SU-DHL-6 (cell line): ENCODE measurements around the gene ARHGEF18.

Experiments used
- H2AFZ ChIP-seq: fragments of 200-600 bp; sonication (generic); 2 replicates; pipeline ENCODE4 v1.6.1; 2014; ENCODE audit warnings: low read depth, mild to moderate bottlenecking, moderate library complexity, mixed read lengths, antibody characterized with exemption, low read length; ENCODE audit not compliant: severe bottlenecking
- H3F3A ChIP-seq: fragments of 200-600 bp; shearing (Covaris generic); 2 replicates; pipeline ENCODE4 v1.6.0; 2016; ENCODE audit warnings: antibody characterized with exemption, mild to moderate bottlenecking; ENCODE audit not compliant: insufficient read depth
- H3K27ac ChIP-seq: fragments of 200-600 bp; sonication (generic); 2 replicates; pipeline ENCODE4 v1.5.1; 2016; ENCODE audit warnings: low read depth, mild to moderate bottlenecking, low read length, moderate library complexity, mixed read lengths
- H3K27me3 ChIP-seq: fragments of 200-600 bp; sonication (generic), shearing (Covaris generic); 2 replicates; pipeline ENCODE4 v1.6.0; 2014; ENCODE audit warnings: mild to moderate bottlenecking, low read length
- H3K36me3 ChIP-seq: fragments of 200-600 bp; sonication (generic); 2 replicates; pipeline ENCODE4 v1.6.1; 2014; ENCODE audit warnings: mild to moderate bottlenecking, low read length, mixed read lengths
- H3K4me2 ChIP-seq: fragments of 300-600, 200-600 bp; shearing (Covaris generic), sonication (generic); 2 replicates; pipeline ENCODE4 v1.6.0; 2014; ENCODE audit warnings: low read length, low read depth, mild to moderate bottlenecking; ENCODE audit not compliant: poor library complexity, severe bottlenecking
- H3K4me3 ChIP-seq: fragments of 200-600 bp; sonication (generic); 2 replicates; pipeline ENCODE4 v1.5.1; 2014; ENCODE audit warnings: antibody characterized with exemption, low read length, mild to moderate bottlenecking, mixed read lengths; ENCODE audit not compliant: insufficient read depth, poor library complexity, severe bottlenecking
- H3K79me2 ChIP-seq: fragments of 200-600 bp; sonication (generic); 2 replicates; pipeline ENCODE4 v1.6.1; 2014; ENCODE audit warnings: mild to moderate bottlenecking, low read length, moderate library complexity; ENCODE audit not compliant: insufficient read depth
- H3K9ac ChIP-seq: fragments of 200-600 bp; sonication (generic); 2 replicates; pipeline ENCODE4 v1.7.0; 2014; ENCODE audit warnings: mild to moderate bottlenecking, low read length
- H3K9me2 ChIP-seq: fragments of 200-600 bp; sonication (generic); replicated peaks from 2 replicates; pipeline ENCODE4 v1.6.1; 2014; ENCODE audit warnings: low read length; ENCODE audit not compliant: insufficient read depth
- H3K9me3 ChIP-seq: fragments of 200-600 bp; sonication (generic); 2 replicates; pipeline ENCODE4 v1.6.1; 2014; ENCODE audit warnings: low read length, mixed read lengths; ENCODE audit not compliant: insufficient read depth
- H4K20me1 ChIP-seq: fragments of 200-600 bp; sonication (generic); 2 replicates; pipeline ENCODE4 v1.6.1; 2014; ENCODE audit warnings: low read depth, mild to moderate bottlenecking, antibody characterized with exemption, low read length, moderate library complexity, mixed read lengths
- CTCF ChIP-seq: fragments of 200-600 bp; sonication (generic); IDR thresholded peaks from one replicate; pipeline ENCODE4 v1.5.1; 2017; ENCODE audit warnings: antibody characterized with exemption, mild to moderate bottlenecking, low read length, moderate library complexity; ENCODE audit not compliant: insufficient read depth, poor library complexity, severe bottlenecking
- EZH2phosphoT487 ChIP-seq: fragments of 200-600 bp; sonication (generic), shearing (Covaris generic); conservative IDR thresholded peaks from 2 replicates; pipeline ENCODE4 v1.6.1; 2018; ENCODE audit warnings: mild to moderate bottlenecking, antibody characterized with exemption, low read length, moderate library complexity, mixed read lengths

ARHGEF18 gene

GRCh38 chr19:7371001-7371400 is 22.3 kb downstream of the ARHGEF18 start:
- no peaks in the 10 kb centered on the region for H3K9me2 ChIP-seq
- no peak overlapping the region for H3K4me2 ChIP-seq
- H3F3A ChIP-seq: peaks cover 5% of the 10 kb centered on the region; the same call in 1 of the 2 replicates
- H3K9ac ChIP-seq: no peak overlapping the region
- no peak for TF ChIP-seq CTCF
- no peak for TF ChIP-seq EZH2phosphoT487
- no peak overlapping the region for H3K27ac ChIP-seq
- H2AFZ ChIP-seq: no peak overlapping the region
- H3K9me3 ChIP-seq: no peaks in the 10 kb centered on the region
- no peaks in the 10 kb centered on the region for H3K27me3 ChIP-seq
- no peak overlapping the region for H3K4me3 ChIP-seq
- no peaks in the 10 kb centered on the region for H4K20me1 ChIP-seq
- H3K36me3 ChIP-seq: peaks cover 5% of the 10 kb centered on the region; the same call in 1 of the 2 replicates
- peaks cover 14% of the 10 kb centered on the region for H3K79me2 ChIP-seq

- no peak overlapping the region for H3K4me2 ChIP-seq
- no peak overlapping the region for H3K4me3 ChIP-seq
- no peaks in the 10 kb centered on the region for H4K20me1 ChIP-seq
- H2AFZ ChIP-seq: no peak overlapping the region
- H3K79me2 ChIP-seq: peaks cover 11% of the 10 kb centered on the region
- H3K9me2 ChIP-seq: no peaks in the 10 kb centered on the region
- TF ChIP-seq CTCF: no peak
- no peak for TF ChIP-seq EZH2phosphoT487
- no peak overlapping the region for H3K27ac ChIP-seq
- no peak overlapping the region for H3K9ac ChIP-seq
- H3K36me3 ChIP-seq: peaks cover 3% of the 10 kb centered on the region; the same call in 1 of the 2 replicates
- no peaks in the 10 kb centered on the region for H3K9me3 ChIP-seq
- no peaks in the 10 kb centered on the region for H3K27me3 ChIP-seq
- H3F3A ChIP-seq: no peaks in the 10 kb centered on the region
Measured at GRCh38 chr19:7372810-7373209, 24.1 kb downstream of the ARHGEF18 start.

- H3F3A ChIP-seq: no peaks in the 10 kb centered on the region
- no peaks in the 10 kb centered on the region for H3K9me3 ChIP-seq
- no peak overlapping the region for H2AFZ ChIP-seq
- no peaks in the 10 kb centered on the region for H3K27me3 ChIP-seq
- H3K36me3 ChIP-seq: no peaks in the 10 kb centered on the region
- H3K79me2 ChIP-seq: 0 out of 2 replicates have a peak, but pooled peaks cover 1% of the 10 kb centered on the region
- H3K9ac ChIP-seq: no peak overlapping the region
- H4K20me1 ChIP-seq: no peaks in the 10 kb centered on the region
- no peak overlapping the region for H3K27ac ChIP-seq
- no peak overlapping the region for H3K4me2 ChIP-seq
- H3K4me3 ChIP-seq: no peak overlapping the region
- H3K9me2 ChIP-seq: no peaks in the 10 kb centered on the region
- TF ChIP-seq EZH2phosphoT487 (no peak), CTCF (no peak)
Measured at GRCh38 chr19:7373862-7374261, 25.1 kb downstream of the ARHGEF18 start.
